ENCODE data around the gene PHF20.
"Not testable (repeated sequence)": the region's sequence is repeated elsewhere in the genome, so short reads cannot be mapped to it uniquely, and the experiment has no call there.

Gene PHF20

GRCh38 chr20:35741892-35742740 is 29.7 kb upstream of the PHF20 start, which contains the start of gene RBM39:
Gene RBM39 (minus strand): TSS chr20:35742260. CDS start chr20:35740874, 1,386 bp downstream.
- TF ChIP-seq CTCF (IDR thresholded peaks at IDR 0.05; ENCODE audit: low read depth, low read length), result peak; percentile 48
- H3K4me3 ChIP-seq (replicated peaks in 1 of 2; ENCODE audit: low read depth in 2 of 2, low read length in 2 of 2), result peak within 1 kb of the TSS; percentile 86 to 91
- DNase-seq (ENCODE audit: low read depth in 2 of 2), result peak; percentile 100

GRCh38 chr20:35742741-35743523 is 28.9 kb upstream of the PHF20 start:
- peak overlapping the region; percentile 58 to 66 for H3K4me3 ChIP-seq (replicated peaks in 1 of 2; ENCODE audit: low read depth in 2 of 2, low read length in 2 of 2)
- peak; percentile 40 to 41 for DNase-seq (ENCODE audit: low read depth in 2 of 2)
- TF ChIP-seq CTCF (IDR thresholded peaks at IDR 0.05; ENCODE audit: low read depth, low read length), result no peak

- peak overlapping the region in 1 of 2 donors; percentile 9 for H3K4me3 ChIP-seq (replicated peaks in 1 of 2; ENCODE audit: low read depth in 2 of 2, low read length in 2 of 2)
- no peak for TF ChIP-seq CTCF (IDR thresholded peaks at IDR 0.05; ENCODE audit: low read depth, low read length)
- peak in 1 of 2 donors; percentile 52 for DNase-seq (ENCODE audit: low read depth in 2 of 2)
These were observed 27.9 kb upstream of the PHF20 start for GRCh38 chr20:35743693-35744491.

GRCh38 chr20:35744492-35744841 is 27.3 kb upstream of the PHF20 start:
- DNase-seq (ENCODE audit: low read depth in 2 of 2), result not testable (repeated sequence)

GRCh38 chr20:35750611-35751010 is 21.2 kb upstream of the PHF20 start:
- H3K4me3 ChIP-seq (replicated peaks in 1 of 2; ENCODE audit: low read depth in 2 of 2, low read length in 2 of 2), result no peak overlapping the region
- no peak for TF ChIP-seq CTCF (IDR thresholded peaks at IDR 0.05; ENCODE audit: low read depth, low read length)
- no peak for DNase-seq (ENCODE audit: low read depth in 2 of 2)

More at GRCh38 chr20:35744492-35744841, 27.3 kb upstream of the PHF20 start:
- H3K4me3 ChIP-seq (replicated peaks in 1 of 2; ENCODE audit: low read depth in 2 of 2, low read length in 2 of 2), result not testable (repeated sequence)

- no peak overlapping the region for H3K4me3 ChIP-seq (replicated peaks in 1 of 2; ENCODE audit: low read depth in 2 of 2, low read length in 2 of 2)
- no peak for TF ChIP-seq CTCF (IDR thresholded peaks at IDR 0.05; ENCODE audit: low read depth, low read length)
- no peak for DNase-seq (ENCODE audit: low read depth in 2 of 2)
These were observed 15.4 kb upstream of the PHF20 start for GRCh38 chr20:35756404-35756803.
